Neural crest cell (in vitro differentiated cells): ENCODE data around the gene LARP4B. TPM values are rescaled to one million over a fixed set of nuclear protein-coding genes. Genes with fewer than 3 reads are reported as not detected.

Experiments
- DNase-seq: peaks from one replicate; pipeline ENCODE4 v3.0.0; 2021; ENCODE audit warnings: low read depth, mixed read lengths, low spot score
- H3K27ac Mint-ChIP-seq: one replicate; pipeline ENCODE4 v1.8.0; 2021; ENCODE audit warnings: mild to moderate bottlenecking, mixed read lengths; ENCODE audit not compliant: unreplicated experiment
- H3K27me3 Mint-ChIP-seq: 2 replicates; pipeline ENCODE4 v1.8.0; 2021; ENCODE audit warnings: low read depth, mild to moderate bottlenecking, mixed read lengths
- H3K36me3 Mint-ChIP-seq: 2 replicates; pipeline ENCODE4 v1.8.0; 2021; ENCODE audit warnings: low read depth, mild to moderate bottlenecking, mixed read lengths
- H3K4me1 Mint-ChIP-seq: 2 replicates; pipeline ENCODE4 v1.8.0; 2021; ENCODE audit warnings: mixed read lengths
- H3K4me3 Mint-ChIP-seq: one replicate; pipeline ENCODE4 v1.8.0; 2021; ENCODE audit warnings: mild to moderate bottlenecking, mixed read lengths
- H3K9me3 Mint-ChIP-seq: 2 replicates; pipeline ENCODE4 v1.8.0; 2021; ENCODE audit warnings: mixed read lengths
- total RNA-seq: library from RNA; stranded (reverse); gene quantifications from 2 replicates; pipeline ENCODE4 v1.2.1, GENCODE V29; 2021
- TF ChIP-seq, protein P1 (sequence below): fragments of 200-600 bp; sonication (generic); conservative IDR thresholded peaks from 2 replicates; pipeline ENCODE4 v1.5.0; 2021; ENCODE audit warnings: antibody characterized with exemption, mild to moderate bottlenecking

LARP4B gene
- total RNA-seq, 1 donor from 2014 or later: 75.4 TPM

DNA sequence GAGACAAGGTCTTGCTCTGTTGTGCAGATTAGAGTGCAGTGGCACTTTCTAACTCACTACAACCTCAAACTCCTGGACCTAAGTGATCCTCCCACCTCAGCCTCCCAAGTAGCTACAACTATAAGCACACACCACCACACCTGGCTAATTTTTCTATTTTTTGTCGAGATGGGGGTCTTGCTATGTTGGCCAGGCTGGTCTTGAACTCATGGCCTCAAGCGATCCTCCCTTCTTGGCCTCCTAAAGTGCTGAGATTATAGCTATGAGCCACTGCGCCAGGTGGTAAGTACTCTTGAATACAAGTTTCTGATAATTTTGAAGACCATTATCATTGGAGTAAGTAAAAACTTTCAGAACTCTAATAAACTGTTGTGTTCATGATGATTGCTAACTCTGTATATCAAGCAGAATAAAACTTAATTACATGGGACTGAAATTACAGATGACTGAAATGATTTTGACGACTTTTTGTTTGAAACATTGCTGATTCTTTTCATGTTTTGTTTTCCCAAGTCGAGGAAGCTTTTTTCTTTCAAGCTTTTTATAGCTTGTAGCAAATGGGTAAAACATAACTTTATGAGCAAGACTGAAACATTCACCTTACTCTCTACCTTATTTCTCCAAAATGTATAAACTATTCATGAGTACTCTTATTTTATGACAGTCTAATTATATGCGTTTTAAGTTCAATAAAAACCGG lies 14.6 kb downstream of the LARP4B start:
- Mint-ChIP-seq H3K4me1 (peaks cover 3% of the 10 kb centered on the region), H3K27ac (no peak overlapping the region), H3K36me3 (peaks cover 13% of the 10 kb centered on the region), H3K4me3 (no peak overlapping the region), H3K27me3 (no peaks in the 10 kb centered on the region), H3K9me3 (peaks cover 2% of the 10 kb centered on the region)
- DNase-seq: no peak
- TF ChIP-seq, protein P1, sequence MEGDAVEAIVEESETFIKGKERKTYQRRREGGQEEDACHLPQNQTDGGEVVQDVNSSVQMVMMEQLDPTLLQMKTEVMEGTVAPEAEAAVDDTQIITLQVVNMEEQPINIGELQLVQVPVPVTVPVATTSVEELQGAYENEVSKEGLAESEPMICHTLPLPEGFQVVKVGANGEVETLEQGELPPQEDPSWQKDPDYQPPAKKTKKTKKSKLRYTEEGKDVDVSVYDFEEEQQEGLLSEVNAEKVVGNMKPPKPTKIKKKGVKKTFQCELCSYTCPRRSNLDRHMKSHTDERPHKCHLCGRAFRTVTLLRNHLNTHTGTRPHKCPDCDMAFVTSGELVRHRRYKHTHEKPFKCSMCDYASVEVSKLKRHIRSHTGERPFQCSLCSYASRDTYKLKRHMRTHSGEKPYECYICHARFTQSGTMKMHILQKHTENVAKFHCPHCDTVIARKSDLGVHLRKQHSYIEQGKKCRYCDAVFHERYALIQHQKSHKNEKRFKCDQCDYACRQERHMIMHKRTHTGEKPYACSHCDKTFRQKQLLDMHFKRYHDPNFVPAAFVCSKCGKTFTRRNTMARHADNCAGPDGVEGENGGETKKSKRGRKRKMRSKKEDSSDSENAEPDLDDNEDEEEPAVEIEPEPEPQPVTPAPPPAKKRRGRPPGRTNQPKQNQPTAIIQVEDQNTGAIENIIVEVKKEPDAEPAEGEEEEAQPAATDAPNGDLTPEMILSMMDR: no peak

DNA sequence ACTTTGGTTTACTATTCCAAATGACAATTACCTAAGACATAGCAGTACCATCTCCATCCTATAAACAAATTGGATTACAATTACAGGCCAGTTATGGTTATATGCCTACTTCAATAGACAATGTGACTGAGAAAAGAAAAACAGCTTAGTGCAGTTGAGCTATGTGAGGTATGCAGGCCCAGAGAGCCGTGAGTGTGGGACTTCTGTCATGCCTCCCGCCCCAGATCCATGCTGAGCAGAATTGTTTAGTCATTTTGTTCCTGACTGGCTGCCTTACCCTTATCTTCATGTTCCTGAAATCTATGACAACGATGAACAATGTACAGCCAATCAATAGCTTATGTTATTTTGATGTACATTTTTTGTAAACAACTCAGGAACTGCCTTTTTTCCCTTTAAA lies 21.7 kb downstream of the LARP4B start:
- Mint-ChIP-seq H3K27ac (no peak overlapping the region), H3K27me3 (no peaks in the 10 kb centered on the region), H3K4me1 (peaks cover 20% of the 10 kb centered on the region), H3K36me3 (peaks cover 18% of the 10 kb centered on the region), H3K4me3 (no peak overlapping the region), H3K9me3 (no peaks in the 10 kb centered on the region)
- DNase-seq: no peak
- TF ChIP-seq, protein P1: no peak

DNA sequence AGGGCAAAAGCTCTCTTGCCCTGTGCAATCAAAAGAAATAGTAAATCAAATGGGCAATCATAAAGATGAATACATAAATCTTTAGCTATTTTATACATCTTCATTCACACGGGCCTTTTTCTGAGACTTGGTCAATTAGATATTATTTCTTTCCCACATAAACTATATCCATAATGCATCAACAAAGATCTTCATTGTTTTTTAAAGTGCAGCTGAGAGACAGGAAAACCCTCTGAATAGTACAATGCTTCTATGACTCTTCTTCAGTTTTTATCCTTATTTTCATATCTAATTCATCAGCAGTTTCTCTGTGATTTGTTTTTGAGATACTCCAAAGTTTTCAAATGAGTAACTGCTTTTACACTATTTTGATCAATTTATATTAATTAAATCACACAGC lies 25.5 kb downstream of the LARP4B start:
- Mint-ChIP-seq H3K4me3 (no peak overlapping the region), H3K4me1 (peaks cover 25% of the 10 kb centered on the region), H3K27ac (peak overlapping the region; percentile 48), H3K27me3 (no peaks in the 10 kb centered on the region), H3K9me3 (no peaks in the 10 kb centered on the region), H3K36me3 (peaks cover 10% of the 10 kb centered on the region)
- DNase-seq: no peak
- TF ChIP-seq, protein P1: no peak

DNA sequence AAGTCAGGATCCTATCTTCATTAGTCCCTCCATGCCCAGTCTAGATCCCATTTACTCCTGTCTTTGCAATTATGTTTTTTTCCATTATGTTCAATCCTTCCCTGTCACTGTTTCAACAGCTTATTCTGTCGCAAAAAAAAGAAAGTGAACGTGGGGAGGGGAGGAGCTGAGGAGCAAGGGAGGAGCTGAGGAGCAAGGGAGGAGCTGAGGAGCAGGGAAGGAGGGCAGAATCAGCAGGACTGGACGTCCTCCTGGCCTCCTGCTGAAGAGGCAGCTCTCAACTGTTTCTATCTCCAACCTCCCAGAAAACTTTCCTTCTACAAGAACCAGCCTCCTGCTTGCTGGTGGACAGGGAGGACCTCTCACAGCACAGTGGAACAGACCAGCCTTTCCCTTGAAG lies 26.0 kb downstream of the LARP4B start:
- Mint-ChIP-seq H3K4me3 (no peak overlapping the region), H3K27ac (peak overlapping the region; percentile 48), H3K4me1 (peaks cover 25% of the 10 kb centered on the region), H3K27me3 (no peaks in the 10 kb centered on the region), H3K9me3 (no peaks in the 10 kb centered on the region), H3K36me3 (peaks cover 10% of the 10 kb centered on the region)
- no peak for DNase-seq
- TF ChIP-seq, protein P1: no peak

DNA sequence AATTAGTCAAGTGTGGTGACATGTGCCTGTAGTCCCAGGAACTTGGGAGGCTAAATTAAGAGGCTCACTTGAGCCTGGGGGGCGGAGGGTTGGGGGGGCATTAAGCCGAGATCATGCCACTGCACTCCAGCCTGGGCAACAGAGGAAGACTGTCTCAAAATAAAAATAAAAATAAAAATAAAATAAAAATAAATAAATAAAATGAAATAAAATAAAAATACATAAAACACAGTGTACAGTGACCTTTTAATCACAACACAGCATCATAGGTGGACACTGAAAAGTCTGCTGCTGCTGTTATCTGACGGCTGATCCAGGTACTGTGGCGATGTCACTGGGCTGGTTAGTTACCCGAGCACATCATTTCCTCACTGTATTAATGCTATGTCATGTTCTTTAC lies 27.1 kb downstream of the LARP4B start:
- DNase-seq: no peak
- Mint-ChIP-seq H3K27me3 (no peaks in the 10 kb centered on the region), H3K9me3 (no peaks in the 10 kb centered on the region), H3K36me3 (peaks cover 10% of the 10 kb centered on the region), H3K4me3 (no peak overlapping the region), H3K4me1 (peaks cover 16% of the 10 kb centered on the region), H3K27ac (peak overlapping the region; percentile 62)
- TF ChIP-seq, protein P1: no peak
